T-helper 2 cell treated with Interferon-gamma antibody and Interleukin-4, amounts not matched to agents 100 ng/mL and 5 ng/mL, for 36 hours (primary cell): ENCODE results near the gene RP2. TPM values are rescaled to one million over a fixed set of nuclear protein-coding genes. Genes with fewer than 3 reads are reported as not detected.

Source experiments
- intact Hi-C: fragments of 100-400 bp; cut with micrococcal nuclease; formaldehyde crosslinking; loops from one replicate; pipeline ENCODE4 v1.15.1; 2023
- total RNA-seq: library from RNA; stranded (reverse); gene quantifications from 2 replicates; pipeline ENCODE4 v1.2.3, GENCODE V29; 2022

Gene RP2
- total RNA-seq: 9.5 and 10.2 TPM in 2 replicates

- intact Hi-C loops: loop anchor here (2.0 to 10.0 kb wide), 4 partner anchors 78 to 818 kb away; partner anchors contain the start of genes ELK1, RBM10, SLC9A7 and UXT
Measured at GRCh38 chrX:46836701-46837557, at the start of gene RP2. Gene RP2 (plus strand): TSS chrX:46837043. CDS start chrX:46837101, 58 bp downstream.

GRCh38 chrX:46788902-46789301 is 47.9 kb upstream of the RP2 start:
- intact Hi-C loops: no loop called here

GRCh38 chrX:46791927-46792809 is 44.7 kb upstream of the RP2 start:
- intact Hi-C loops: loop anchor here (1.0 to 10.0 kb wide), 4 partner anchors 33 to 411 kb away; partner anchors contain the start of gene SLC9A7

GRCh38 chrX:46792810-46793188 is 44.0 kb upstream of the RP2 start:
- intact Hi-C loops: loop anchor here (1.0 to 10.0 kb wide), 4 partner anchors 33 to 412 kb away; partner anchors contain the start of gene SLC9A7

GRCh38 chrX:46793386-46794143 is 43.3 kb upstream of the RP2 start:
- intact Hi-C loops: loop anchor here (2.0 to 10.0 kb wide), 3 partner anchors 89 to 413 kb away; no protein-coding TSS in a partner anchor

- intact Hi-C loops: loop anchor here (1.0 to 10.0 kb wide), 4 partner anchors 37 to 242 kb away; partner anchors contain the start of gene SLC9A7
Measured at GRCh38 chrX:46796574-46797191, 40.2 kb upstream of the RP2 start.

GRCh38 chrX:46803140-46803539 is 33.7 kb upstream of the RP2 start:
- intact Hi-C loops: no loop called here

GRCh38 chrX:46805270-46805669 is 31.6 kb upstream of the RP2 start:
- intact Hi-C loops: no loop called here

GRCh38 chrX:46811121-46811520 is 25.7 kb upstream of the RP2 start:
- intact Hi-C loops: no loop called here

- intact Hi-C loops: no loop called here
Measured at GRCh38 chrX:46812445-46812844, 24.4 kb upstream of the RP2 start.

GRCh38 chrX:46814966-46815365 is 21.9 kb upstream of the RP2 start:
- intact Hi-C loops: no loop called here

- intact Hi-C loops: no loop called here
Measured at GRCh38 chrX:46819136-46819535, 17.7 kb upstream of the RP2 start.

GRCh38 chrX:46820391-46821100 is 16.3 kb upstream of the RP2 start:
- intact Hi-C loops: no loop called here

- intact Hi-C loops: no loop called here
Measured at GRCh38 chrX:46823481-46823880, 13.4 kb upstream of the RP2 start.

GRCh38 chrX:46831765-46832327 is 5.0 kb upstream of the RP2 start:
- intact Hi-C loops: loop anchor here (10.0 kb wide), 1 partner anchor 823 kb away; the partner anchor contains the start of genes ELK1 and UXT

- intact Hi-C loops: loop anchor here (2.0 to 10.0 kb wide), 5 partner anchors 79 to 817 kb away; partner anchors contain the start of genes ELK1, RBM10, SLC9A7 and UXT
Measured at GRCh38 chrX:46837558-46838485, 979 bp downstream of the RP2 start.

- intact Hi-C loops: loop anchor here (2.0 to 10.0 kb wide), 4 partner anchors 289 to 816 kb away; partner anchors contain the start of genes ELK1, RBM10, UXT and ZNF41
Measured at GRCh38 chrX:46838486-46838870, 1.6 kb downstream of the RP2 start.

GRCh38 chrX:46838974-46839480 is 2.2 kb downstream of the RP2 start:
- intact Hi-C loops: loop anchor here (2.0 to 10.0 kb wide), 4 partner anchors 288 to 816 kb away; partner anchors contain the start of genes ELK1, RBM10, UXT and ZNF41
